GM10847 (cell line): ENCODE results near the gene FILIP1.

Experiments used
- POLR2A ChIP-seq: IDR thresholded peaks from 2 replicates; pipeline ENCODE4 v1.6.1; 2011; ENCODE audit not compliant: insufficient read length; ENCODE audit errors: extremely low read depth

FILIP1 gene

GRCh38 chr6:75444899-75445298, 48.7 kb downstream of the FILIP1 start:
- TF ChIP-seq POLR2A = no peak

GRCh38 chr6:75438442-75439116, 55.0 kb downstream of the FILIP1 start:
- TF ChIP-seq POLR2A = no peak

- no peak for TF ChIP-seq POLR2A
Observed at GRCh38 chr6:75438013-75438431, 55.6 kb downstream of the FILIP1 start.

GRCh38 chr6:75437421-75437891, 56.1 kb downstream of the FILIP1 start:
- TF ChIP-seq POLR2A = no peak

GRCh38 chr6:75436869-75437268, 56.7 kb downstream of the FILIP1 start:
- no peak for TF ChIP-seq POLR2A

- no peak for TF ChIP-seq POLR2A
Observed at GRCh38 chr6:75431379-75431778, 62.2 kb downstream of the FILIP1 start.

- TF ChIP-seq POLR2A = no peak
Observed at GRCh38 chr6:75430631-75431325, 62.8 kb downstream of the FILIP1 start.

GRCh38 chr6:75429061-75429703, 64.4 kb downstream of the FILIP1 start:
- TF ChIP-seq POLR2A = no peak

- TF ChIP-seq POLR2A = no peak
Observed at GRCh38 chr6:75428204-75428603, 65.4 kb downstream of the FILIP1 start.

- no peak for TF ChIP-seq POLR2A
Observed at GRCh38 chr6:75427329-75427728, 66.3 kb downstream of the FILIP1 start.

GRCh38 chr6:75424618-75425548, 68.7 kb downstream of the FILIP1 start:
- no peak for TF ChIP-seq POLR2A

GRCh38 chr6:75423386-75423785, 70.2 kb downstream of the FILIP1 start:
- TF ChIP-seq POLR2A = no peak

GRCh38 chr6:75422024-75422639, 71.5 kb downstream of the FILIP1 start:
- TF ChIP-seq POLR2A = no peak

- no peak for TF ChIP-seq POLR2A
Observed at GRCh38 chr6:75421316-75422023, 72.1 kb downstream of the FILIP1 start.
